ENCODE data around the gene OGN. TPM values are rescaled to one million over a fixed set of nuclear protein-coding genes. Genes with fewer than 3 reads are reported as not detected.

The OGN gene
- total RNA-seq, 1 donor from 2014 or later, result not detected

- DNase-seq (ENCODE audit: low read depth), result no peak
- Histone ChIP-seq H3K36me3 (ENCODE audit: control insufficient read depth, insufficient read depth, low read length) (no peaks in the 10 kb centered on the region), H3K27me3 (ENCODE audit: control insufficient read depth, insufficient read depth, low read length) (no peaks in the 10 kb centered on the region), H3K4me3 (ENCODE audit: low read depth, low read length) (no peak overlapping the region)
- TF ChIP-seq CTCF (IDR thresholded peaks at IDR 0.05; ENCODE audit: insufficient read depth, low read length, poor library complexity, severe bottlenecking), result no peak
These were observed 22.2 kb upstream of the OGN start for GRCh38 chr9:92426501-92427145.

- H3K27me3 ChIP-seq (ENCODE audit: control insufficient read depth, insufficient read depth, low read length), result no peaks in the 10 kb centered on the region
- DNase-seq (ENCODE audit: low read depth), result no peak
- H3K4me3 ChIP-seq (ENCODE audit: low read depth, low read length), result no peak overlapping the region
- no peaks in the 10 kb centered on the region for H3K36me3 ChIP-seq (ENCODE audit: control insufficient read depth, insufficient read depth, low read length)
- TF ChIP-seq CTCF (IDR thresholded peaks at IDR 0.05; ENCODE audit: insufficient read depth, low read length, poor library complexity, severe bottlenecking), result no peak
These were observed 21.1 kb upstream of the OGN start for GRCh38 chr9:92425474-92425873.

- Histone ChIP-seq H3K36me3 (ENCODE audit: control insufficient read depth, insufficient read depth, low read length) (no peaks in the 10 kb centered on the region), H3K27me3 (ENCODE audit: control insufficient read depth, insufficient read depth, low read length) (no peaks in the 10 kb centered on the region), H3K4me3 (ENCODE audit: low read depth, low read length) (no peak within 1 kb of the TSS)
- no peak for TF ChIP-seq CTCF (IDR thresholded peaks at IDR 0.05; ENCODE audit: insufficient read depth, low read length, poor library complexity, severe bottlenecking)
- DNase-seq (ENCODE audit: low read depth), result no peak
These were observed 20.0 kb upstream of the OGN start, which contains the start of gene OMD for GRCh38 chr9:92424340-92424739. TSS of gene OMD (minus strand) at chr9:92424471. CDS start at chr9:92417558, 6,913 bp downstream.

GRCh38 chr9:92423612-92424011 is 19.2 kb upstream of the OGN start:
- no peak for DNase-seq (ENCODE audit: low read depth)
- no peak overlapping the region for H3K4me3 ChIP-seq (ENCODE audit: low read depth, low read length)

GRCh38 chr9:92422611-92423338 is 18.4 kb upstream of the OGN start:
- no peak for DNase-seq (ENCODE audit: low read depth)
- Histone ChIP-seq H3K36me3 (ENCODE audit: control insufficient read depth, insufficient read depth, low read length) (no peaks in the 10 kb centered on the region), H3K4me3 (ENCODE audit: low read depth, low read length) (no peak overlapping the region), H3K27me3 (ENCODE audit: control insufficient read depth, insufficient read depth, low read length) (no peaks in the 10 kb centered on the region)
- TF ChIP-seq CTCF (IDR thresholded peaks at IDR 0.05; ENCODE audit: insufficient read depth, low read length, poor library complexity, severe bottlenecking), result no peak

More at GRCh38 chr9:92423612-92424011, 19.2 kb upstream of the OGN start:
- no peaks in the 10 kb centered on the region for H3K36me3 ChIP-seq (ENCODE audit: control insufficient read depth, insufficient read depth, low read length)
- no peaks in the 10 kb centered on the region for H3K27me3 ChIP-seq (ENCODE audit: control insufficient read depth, insufficient read depth, low read length)
- TF ChIP-seq CTCF (IDR thresholded peaks at IDR 0.05; ENCODE audit: insufficient read depth, low read length, poor library complexity, severe bottlenecking), result no peak
